Stomach (tissue), 4 donors: Measurements from ENCODE around the gene DOCK1.

ENCODE experiments used
- CTCF ChIP-seq, 7 experiments: fragments of 450-650 bp in 4 of 7; fragments of 200-600 bp in 3 of 7; sonication (generic) in 3 of 7; IDR thresholded peaks; one replicate each; pipeline ENCODE4 v1.5.1; 2016 to 2019; ENCODE audit warnings: antibody characterized with exemption in 7 of 7, control low read depth in 2 of 7, mild to moderate bottlenecking in 1 of 7
- EP300 ChIP-seq: sonication (generic); formaldehyde crosslinking; IDR thresholded peaks from one replicate; pipeline ENCODE4 v1.6.1; 2017; ENCODE audit warnings: antibody characterized with exemption

- TF ChIP-seq EP300 (no peak), CTCF (IDR thresholded peaks at IDR 0.05) (no peak)
Observed at GRCh38 chr10:127017541-127018297, 112.5 kb downstream of the DOCK1 start.
